ENCODE data around the gene GSTCD.

DNA sequence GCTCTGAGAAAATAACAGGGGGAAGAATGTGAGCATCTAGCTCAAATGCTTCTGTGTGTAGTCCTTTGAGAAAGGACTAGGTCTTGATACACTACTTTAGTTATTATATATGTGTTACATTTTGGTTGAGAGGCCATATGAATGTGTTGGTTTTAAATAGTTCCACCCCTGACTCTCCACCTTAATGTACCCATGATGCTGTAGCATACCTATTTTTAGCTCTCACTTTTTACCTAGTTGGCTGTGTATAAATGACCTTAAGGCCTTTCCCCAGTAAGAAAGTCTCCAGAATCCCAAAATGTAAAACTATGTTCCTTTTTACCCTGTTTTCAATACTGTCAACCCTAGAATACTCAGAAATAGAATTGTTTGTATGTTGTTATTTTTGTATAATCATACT is 166.6 kb downstream of the GSTCD start:
- no peak for TF ChIP-seq POLR2AphosphoS5 (IDR thresholded peaks at IDR 0.05)
- TF ChIP-seq, protein P1, sequence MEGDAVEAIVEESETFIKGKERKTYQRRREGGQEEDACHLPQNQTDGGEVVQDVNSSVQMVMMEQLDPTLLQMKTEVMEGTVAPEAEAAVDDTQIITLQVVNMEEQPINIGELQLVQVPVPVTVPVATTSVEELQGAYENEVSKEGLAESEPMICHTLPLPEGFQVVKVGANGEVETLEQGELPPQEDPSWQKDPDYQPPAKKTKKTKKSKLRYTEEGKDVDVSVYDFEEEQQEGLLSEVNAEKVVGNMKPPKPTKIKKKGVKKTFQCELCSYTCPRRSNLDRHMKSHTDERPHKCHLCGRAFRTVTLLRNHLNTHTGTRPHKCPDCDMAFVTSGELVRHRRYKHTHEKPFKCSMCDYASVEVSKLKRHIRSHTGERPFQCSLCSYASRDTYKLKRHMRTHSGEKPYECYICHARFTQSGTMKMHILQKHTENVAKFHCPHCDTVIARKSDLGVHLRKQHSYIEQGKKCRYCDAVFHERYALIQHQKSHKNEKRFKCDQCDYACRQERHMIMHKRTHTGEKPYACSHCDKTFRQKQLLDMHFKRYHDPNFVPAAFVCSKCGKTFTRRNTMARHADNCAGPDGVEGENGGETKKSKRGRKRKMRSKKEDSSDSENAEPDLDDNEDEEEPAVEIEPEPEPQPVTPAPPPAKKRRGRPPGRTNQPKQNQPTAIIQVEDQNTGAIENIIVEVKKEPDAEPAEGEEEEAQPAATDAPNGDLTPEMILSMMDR (IDR thresholded peaks at IDR 0.05 in 8 of 11, conservative IDR thresholded peaks at IDR 0.05 in 3 of 11), result no peak
